HG03469 (cell line): ENCODE measurements around the gene TMEM52.
A peak's percentile ranks its signal among the peaks of the same experiment; 100 is the strongest.

Source experiments
- ATAC-seq: cut with Tn5 transposase; IDR thresholded peaks from one replicate; pipeline ENCODE4 v1.9.1; 2021; ENCODE audit warnings: mild to moderate bottlenecking, moderate library complexity, moderate number of reproducible peaks; ENCODE audit not compliant: unreplicated experiment

The TMEM52 gene

GRCh38 chr1:1918901-1919303 is at the start of gene TMEM52:
TMEM52 (minus strand) TSS chr1:1919279; CDS start chr1:1919265, 14 bp downstream.
- peak; percentile 17 for ATAC-seq

- ATAC-seq: no peak
These were observed 48.8 kb upstream of the TMEM52 start for GRCh38 chr1:1967879-1968278.

DNA sequence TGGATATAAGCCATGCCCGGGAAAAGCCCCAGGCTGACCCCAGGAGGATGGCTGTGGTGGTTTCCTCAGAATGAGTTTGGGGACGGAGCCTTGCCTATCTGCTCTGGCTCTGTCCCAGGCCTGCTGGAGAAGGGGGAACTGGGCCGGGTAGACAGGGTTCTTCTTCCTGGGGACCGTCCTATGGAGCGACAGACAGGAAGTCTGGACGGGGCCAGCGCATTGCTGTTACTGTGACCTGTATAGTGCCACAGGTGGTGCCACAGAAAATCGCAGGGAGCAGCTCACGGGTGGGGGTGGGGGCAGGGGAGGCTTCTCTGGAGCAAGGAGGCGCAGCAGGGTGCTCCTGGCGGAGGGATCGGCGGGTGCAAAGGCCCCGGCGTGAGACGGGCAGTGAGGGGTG is 48.1 kb upstream of the TMEM52 start:
- ATAC-seq: no peak

DNA sequence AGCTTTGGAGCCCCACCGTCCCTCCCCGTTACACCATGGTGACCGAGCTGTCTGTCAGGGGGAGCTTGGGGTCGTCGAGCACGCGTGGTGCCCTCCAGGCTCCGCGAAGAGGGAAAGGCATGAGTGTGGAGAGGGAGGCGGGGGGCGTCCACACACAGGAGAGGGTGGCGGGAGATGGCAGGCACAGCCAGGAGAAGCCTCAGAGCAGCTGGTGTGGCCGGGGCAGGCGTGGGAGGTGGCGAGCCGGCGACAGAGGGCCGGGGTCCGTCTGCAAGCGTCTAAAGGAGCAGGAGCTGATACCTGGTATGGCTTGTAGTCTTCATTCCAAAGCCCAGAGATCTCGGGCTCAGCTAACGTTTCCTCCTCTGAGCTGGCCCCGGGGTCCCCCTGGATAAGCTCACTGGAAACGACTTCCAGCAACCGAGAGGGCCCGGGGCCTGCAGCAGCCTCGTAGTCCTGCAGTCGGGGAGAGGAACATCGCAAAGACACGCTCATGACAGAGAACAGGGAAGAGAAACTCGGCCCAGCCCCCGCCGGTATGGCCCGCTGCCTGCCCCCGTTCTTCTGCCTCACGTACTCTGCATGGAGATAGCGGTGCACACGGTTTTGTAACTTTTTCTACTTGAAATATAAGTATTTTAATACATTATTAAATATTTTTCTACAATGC is 47.1 kb upstream of the TMEM52 start:
- ATAC-seq: no peak

DNA sequence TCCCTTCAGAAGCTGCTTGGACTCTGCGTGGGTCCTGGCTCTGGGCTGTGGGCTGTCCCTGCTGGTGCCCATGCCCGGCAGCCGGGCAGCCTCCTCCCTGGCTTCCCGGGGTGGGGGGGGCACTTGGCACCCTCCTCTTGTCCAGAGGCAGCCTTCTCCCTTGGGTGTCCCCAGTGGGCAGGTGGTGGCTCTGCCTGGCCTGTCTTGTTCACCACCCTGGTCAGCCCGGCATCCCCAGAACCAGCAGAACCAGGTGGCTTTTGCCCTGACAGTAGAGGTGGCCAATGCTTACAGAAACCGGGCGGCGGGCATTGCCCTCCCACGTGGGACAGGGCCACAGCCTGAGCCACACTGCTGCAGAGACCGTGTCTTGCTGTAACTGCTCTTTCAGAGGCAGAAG is 46.5 kb upstream of the TMEM52 start:
- ATAC-seq: no peak

- ATAC-seq: no peak
These were observed 45.7 kb upstream of the TMEM52 start for GRCh38 chr1:1964811-1965210.

- ATAC-seq: no peak
These were observed 44.5 kb upstream of the TMEM52 start for GRCh38 chr1:1963570-1963969.

- ATAC-seq: no peak
These were observed 43.7 kb upstream of the TMEM52 start for GRCh38 chr1:1962752-1963151.

GRCh38 chr1:1960480-1961196 is 41.6 kb upstream of the TMEM52 start:
- ATAC-seq: no peak

- no peak for ATAC-seq
These were observed 40.9 kb upstream of the TMEM52 start for GRCh38 chr1:1959840-1960479.

GRCh38 chr1:1959459-1959839 is 40.4 kb upstream of the TMEM52 start:
- no peak for ATAC-seq

- no peak for ATAC-seq
These were observed 39.0 kb upstream of the TMEM52 start for GRCh38 chr1:1958071-1958541.

GRCh38 chr1:1957533-1957961 is 38.5 kb upstream of the TMEM52 start:
- ATAC-seq: no peak

- no peak for ATAC-seq
These were observed 37.8 kb upstream of the TMEM52 start for GRCh38 chr1:1956586-1957532.

GRCh38 chr1:1956101-1956500 is 37.0 kb upstream of the TMEM52 start:
- no peak for ATAC-seq

- ATAC-seq: no peak
These were observed 36.6 kb upstream of the TMEM52 start for GRCh38 chr1:1955621-1956094.

- no peak for ATAC-seq
These were observed 35.9 kb upstream of the TMEM52 start for GRCh38 chr1:1954831-1955441.

GRCh38 chr1:1954015-1954414 is 34.9 kb upstream of the TMEM52 start:
- no peak for ATAC-seq

- no peak for ATAC-seq
These were observed 31.9 kb upstream of the TMEM52 start for GRCh38 chr1:1950940-1951339.

- ATAC-seq: no peak
These were observed 29.7 kb upstream of the TMEM52 start for GRCh38 chr1:1948783-1949182.
